ENCODE results near the gene PTPN23.
"Not testable (repeated sequence)": the region's sequence is repeated elsewhere in the genome, so short reads cannot be mapped to it uniquely, and the experiment has no call there.

The PTPN23 gene

GRCh38 chr3:47380601-47381316 is at the start of gene PTPN23:
Gene PTPN23 (plus strand): TSS chr3:47381021. CDS start chr3:47381097, 76 bp downstream.
- DNase-seq = peak; percentile 95 to 99 (median 97)

GRCh38 chr3:47333907-47334306 is 46.9 kb upstream of the PTPN23 start:
- no peak for DNase-seq

GRCh38 chr3:47337656-47338055 is 43.2 kb upstream of the PTPN23 start:
- no peak for DNase-seq

DNA sequence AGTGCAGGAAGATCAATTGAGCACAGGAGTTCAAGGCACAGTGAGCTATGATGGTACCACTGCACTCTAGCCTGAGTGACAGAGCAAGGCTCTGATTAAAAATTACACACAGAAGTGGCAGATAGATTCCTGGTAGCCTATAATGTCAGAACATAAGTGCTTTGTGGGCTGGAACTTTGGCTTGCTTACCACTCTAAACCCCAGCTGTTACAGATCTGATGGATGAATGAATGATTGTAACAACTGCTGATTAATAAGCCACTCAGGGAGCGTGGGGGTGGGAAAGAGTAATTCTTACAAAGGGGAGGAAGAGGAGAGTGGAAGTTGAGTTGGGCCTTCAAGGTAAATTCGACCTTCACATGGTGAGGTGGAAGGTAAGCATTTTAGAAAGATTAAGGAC is 40.9 kb upstream of the PTPN23 start:
- no peak for DNase-seq

DNA sequence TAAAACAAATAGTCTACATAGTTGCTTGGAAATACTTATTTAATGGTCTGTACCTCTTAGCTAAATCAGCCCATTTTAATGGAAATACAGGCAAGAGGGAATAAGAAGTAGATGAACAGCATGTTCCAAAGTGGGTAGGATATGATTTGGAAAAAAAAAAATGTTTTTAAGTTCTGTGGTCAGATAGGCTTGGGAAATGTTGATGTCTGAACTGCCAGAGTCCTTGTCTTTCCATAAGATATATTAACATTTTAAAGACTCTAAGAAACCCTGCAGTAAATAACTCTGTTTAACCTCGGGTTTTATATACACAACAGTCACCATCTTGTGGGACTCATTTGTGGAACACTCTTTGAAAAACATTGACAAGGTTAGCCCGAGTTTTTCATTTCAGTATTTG is 40.0 kb upstream of the PTPN23 start:
- no peak for DNase-seq

- DNase-seq = no peak
Measured at GRCh38 chr3:47342151-47342550, 38.7 kb upstream of the PTPN23 start.

DNA sequence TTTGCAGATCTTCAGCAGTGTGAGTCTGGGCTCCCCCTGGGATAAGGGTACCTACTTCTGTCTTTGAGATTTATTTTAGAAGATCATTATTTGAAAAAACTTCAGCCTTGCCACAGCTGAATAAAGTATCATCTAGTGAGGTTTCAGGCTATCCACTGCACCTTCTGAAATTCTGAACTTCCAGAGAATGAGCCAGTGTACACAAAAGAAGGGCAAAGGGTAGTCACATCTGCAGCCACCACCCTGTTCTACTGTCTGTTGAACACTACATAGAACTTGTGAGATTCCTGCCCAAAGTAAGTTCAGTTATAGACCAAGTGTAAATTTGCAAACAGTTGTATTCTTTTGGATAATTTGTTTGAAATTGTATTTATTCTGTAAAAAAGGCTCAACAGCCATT is 38.0 kb upstream of the PTPN23 start:
- no peak for DNase-seq

DNA sequence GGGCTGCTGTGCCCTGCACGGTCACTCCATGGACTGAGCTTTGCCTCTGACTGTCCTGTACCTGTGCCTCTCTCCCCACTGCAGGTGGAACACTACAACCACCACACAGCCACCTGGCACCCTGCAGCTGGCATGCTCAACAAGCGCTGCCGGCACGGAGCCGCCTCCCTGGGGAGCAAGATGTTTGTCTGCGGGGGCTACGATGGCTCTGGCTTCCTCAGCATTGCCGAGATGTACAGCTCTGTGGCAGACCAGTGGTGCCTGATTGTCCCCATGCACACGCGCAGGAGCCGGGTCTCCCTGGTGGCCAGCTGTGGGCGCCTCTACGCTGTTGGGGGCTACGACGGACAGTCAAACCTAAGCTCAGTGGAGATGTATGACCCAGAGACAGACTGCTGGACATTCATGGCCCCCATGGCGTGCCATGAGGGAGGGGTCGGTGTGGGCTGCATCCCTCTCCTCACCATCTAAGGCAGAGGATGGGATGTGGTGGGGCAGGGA is 37.3 kb upstream of the PTPN23 start:
- DNase-seq = no peak

GRCh38 chr3:47344971-47345370 is 35.9 kb upstream of the PTPN23 start:
- DNase-seq = no peak

GRCh38 chr3:47347217-47347801 is 33.5 kb upstream of the PTPN23 start:
- DNase-seq = no peak

GRCh38 chr3:47348411-47349154 is 32.2 kb upstream of the PTPN23 start:
- no peak for DNase-seq

DNA sequence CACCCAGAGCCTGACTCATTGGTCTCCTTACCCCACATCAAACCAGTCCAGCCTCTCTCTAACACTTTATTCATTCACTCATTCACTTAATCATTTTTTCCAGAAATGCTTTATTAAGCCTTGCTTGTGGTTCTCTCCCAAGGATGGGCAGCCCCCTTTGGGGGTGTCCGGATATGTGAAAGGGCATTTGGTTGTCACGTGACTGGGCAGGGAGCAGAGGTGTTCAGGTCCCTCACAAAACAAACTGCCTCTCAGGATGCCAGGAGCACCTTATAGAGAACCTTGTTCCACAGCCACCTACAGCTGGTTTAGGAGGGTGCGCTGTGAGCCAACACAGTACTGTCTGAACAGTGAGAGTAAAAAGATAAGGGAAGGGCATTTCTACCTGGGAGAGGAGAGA is 25.8 kb upstream of the PTPN23 start:
- no peak for DNase-seq

- no peak for DNase-seq
Measured at GRCh38 chr3:47356201-47356600, 24.6 kb upstream of the PTPN23 start.

DNA sequence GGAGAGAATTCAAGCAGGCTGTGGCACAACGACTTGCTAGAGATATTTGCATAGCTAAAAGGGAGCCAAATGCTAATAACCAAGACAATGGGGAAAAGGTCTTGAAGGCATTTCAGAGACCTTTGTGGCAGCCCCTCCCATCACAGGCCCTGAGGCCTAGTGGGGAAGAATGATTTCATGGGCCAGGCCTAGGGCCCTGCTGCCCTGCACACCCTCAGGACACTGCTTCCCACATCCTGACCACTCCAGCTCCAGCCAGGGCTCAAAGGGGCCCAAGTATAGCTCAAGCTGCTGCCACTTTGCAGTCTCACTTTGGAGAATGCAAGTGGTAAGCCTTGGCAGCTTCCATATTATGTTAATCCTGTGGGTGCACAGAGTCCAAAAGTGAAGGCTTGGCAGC is 21.5 kb upstream of the PTPN23 start:
- no peak for DNase-seq

GRCh38 chr3:47360110-47360517 is 20.7 kb upstream of the PTPN23 start:
- not testable (repeated sequence) for DNase-seq

GRCh38 chr3:47362701-47363100 is 18.1 kb upstream of the PTPN23 start:
- DNase-seq = no peak

- no peak for DNase-seq
Measured at GRCh38 chr3:47365213-47366153, 15.3 kb upstream of the PTPN23 start.

GRCh38 chr3:47366833-47367232 is 14.0 kb upstream of the PTPN23 start:
- no peak for DNase-seq

GRCh38 chr3:47367631-47368030 is 13.2 kb upstream of the PTPN23 start:
- DNase-seq = no peak

GRCh38 chr3:47370020-47370419 is 10.8 kb upstream of the PTPN23 start:
- not testable (repeated sequence) for DNase-seq

- DNase-seq = peak in 2 of 4 experiments; percentile 7 to 30
Measured at GRCh38 chr3:47370887-47371697, 9.7 kb upstream of the PTPN23 start.

GRCh38 chr3:47374587-47374986 is 6.2 kb upstream of the PTPN23 start:
- no peak for DNase-seq
